HG02642 (cell line): ENCODE results near the gene AHNAK.
"Not testable (repeated sequence)": the region's sequence is repeated elsewhere in the genome, so short reads cannot be mapped to it uniquely, and the experiment has no call there.

ENCODE experiments used
- ATAC-seq: cut with Tn5 transposase; IDR thresholded peaks from one replicate; pipeline ENCODE4 v1.9.1; 2021; ENCODE audit warnings: mild to moderate bottlenecking; ENCODE audit not compliant: unreplicated experiment, poor library complexity

Gene AHNAK, protein sequence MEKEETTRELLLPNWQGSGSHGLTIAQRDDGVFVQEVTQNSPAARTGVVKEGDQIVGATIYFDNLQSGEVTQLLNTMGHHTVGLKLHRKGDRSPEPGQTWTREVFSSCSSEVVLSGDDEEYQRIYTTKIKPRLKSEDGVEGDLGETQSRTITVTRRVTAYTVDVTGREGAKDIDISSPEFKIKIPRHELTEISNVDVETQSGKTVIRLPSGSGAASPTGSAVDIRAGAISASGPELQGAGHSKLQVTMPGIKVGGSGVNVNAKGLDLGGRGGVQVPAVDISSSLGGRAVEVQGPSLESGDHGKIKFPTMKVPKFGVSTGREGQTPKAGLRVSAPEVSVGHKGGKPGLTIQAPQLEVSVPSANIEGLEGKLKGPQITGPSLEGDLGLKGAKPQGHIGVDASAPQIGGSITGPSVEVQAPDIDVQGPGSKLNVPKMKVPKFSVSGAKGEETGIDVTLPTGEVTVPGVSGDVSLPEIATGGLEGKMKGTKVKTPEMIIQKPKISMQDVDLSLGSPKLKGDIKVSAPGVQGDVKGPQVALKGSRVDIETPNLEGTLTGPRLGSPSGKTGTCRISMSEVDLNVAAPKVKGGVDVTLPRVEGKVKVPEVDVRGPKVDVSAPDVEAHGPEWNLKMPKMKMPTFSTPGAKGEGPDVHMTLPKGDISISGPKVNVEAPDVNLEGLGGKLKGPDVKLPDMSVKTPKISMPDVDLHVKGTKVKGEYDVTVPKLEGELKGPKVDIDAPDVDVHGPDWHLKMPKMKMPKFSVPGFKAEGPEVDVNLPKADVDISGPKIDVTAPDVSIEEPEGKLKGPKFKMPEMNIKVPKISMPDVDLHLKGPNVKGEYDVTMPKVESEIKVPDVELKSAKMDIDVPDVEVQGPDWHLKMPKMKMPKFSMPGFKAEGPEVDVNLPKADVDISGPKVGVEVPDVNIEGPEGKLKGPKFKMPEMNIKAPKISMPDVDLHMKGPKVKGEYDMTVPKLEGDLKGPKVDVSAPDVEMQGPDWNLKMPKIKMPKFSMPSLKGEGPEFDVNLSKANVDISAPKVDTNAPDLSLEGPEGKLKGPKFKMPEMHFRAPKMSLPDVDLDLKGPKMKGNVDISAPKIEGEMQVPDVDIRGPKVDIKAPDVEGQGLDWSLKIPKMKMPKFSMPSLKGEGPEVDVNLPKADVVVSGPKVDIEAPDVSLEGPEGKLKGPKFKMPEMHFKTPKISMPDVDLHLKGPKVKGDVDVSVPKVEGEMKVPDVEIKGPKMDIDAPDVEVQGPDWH (N-terminal part only)

DNA sequence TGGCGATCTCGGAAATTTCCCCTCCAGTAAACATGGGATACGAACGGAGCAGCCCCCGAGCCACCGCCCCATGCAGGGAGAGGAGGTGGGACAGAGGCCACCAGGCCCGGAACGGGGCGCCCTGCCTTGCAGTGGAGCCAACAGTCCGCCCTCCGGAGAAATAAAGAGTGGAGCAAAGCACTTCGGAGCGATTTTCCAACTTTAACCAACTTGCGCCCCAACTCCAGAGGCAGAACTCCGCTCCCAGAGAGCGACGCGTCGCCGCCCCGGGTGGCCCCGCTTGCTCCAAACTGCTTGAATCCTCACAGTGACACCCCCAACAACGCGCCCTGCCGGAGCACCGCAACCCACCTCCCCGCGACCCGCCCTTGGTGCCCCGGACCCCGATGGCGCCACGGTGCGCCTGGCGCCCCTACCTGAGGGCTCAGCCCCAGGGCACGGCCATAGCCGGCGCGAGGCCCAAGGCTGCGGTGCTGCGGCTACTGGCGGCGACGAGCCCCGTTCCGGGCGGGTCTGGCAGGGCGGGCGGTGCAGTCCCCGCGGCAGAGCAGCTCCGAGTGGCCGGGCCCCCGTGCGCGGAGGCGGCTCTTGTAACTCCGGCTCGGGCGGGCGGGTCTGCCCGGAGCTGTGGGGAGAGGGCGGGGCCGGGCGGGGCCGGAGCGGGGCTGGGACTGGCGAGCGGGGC, at the start of gene AHNAK:
TSS of gene AHNAK (minus strand) at position 563 of the 685 bp plus-strand sequence. CDS start 10,708 bp downstream, outside the sequence.
- no peak for ATAC-seq

DNA sequence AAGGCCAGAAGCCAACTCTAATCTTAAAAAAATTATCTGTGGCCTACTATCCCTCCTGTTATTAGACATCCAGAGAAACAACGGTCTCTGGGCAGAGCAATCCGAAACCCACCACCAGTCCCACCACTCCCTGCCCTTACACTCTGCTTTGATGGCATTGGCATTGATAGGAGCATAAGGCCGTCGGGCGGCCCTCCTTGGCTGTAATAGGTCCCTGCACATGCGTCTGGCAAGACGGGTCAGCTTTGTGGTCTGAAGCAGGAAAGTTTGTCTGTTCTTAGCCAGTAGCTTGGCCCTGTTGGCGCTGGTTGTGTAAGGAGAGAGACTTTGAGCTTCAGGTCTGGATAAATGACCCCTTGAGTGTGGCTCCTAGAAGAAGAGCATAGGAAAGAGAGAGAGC, 48.5 kb upstream of the AHNAK start:
- ATAC-seq: no peak

DNA sequence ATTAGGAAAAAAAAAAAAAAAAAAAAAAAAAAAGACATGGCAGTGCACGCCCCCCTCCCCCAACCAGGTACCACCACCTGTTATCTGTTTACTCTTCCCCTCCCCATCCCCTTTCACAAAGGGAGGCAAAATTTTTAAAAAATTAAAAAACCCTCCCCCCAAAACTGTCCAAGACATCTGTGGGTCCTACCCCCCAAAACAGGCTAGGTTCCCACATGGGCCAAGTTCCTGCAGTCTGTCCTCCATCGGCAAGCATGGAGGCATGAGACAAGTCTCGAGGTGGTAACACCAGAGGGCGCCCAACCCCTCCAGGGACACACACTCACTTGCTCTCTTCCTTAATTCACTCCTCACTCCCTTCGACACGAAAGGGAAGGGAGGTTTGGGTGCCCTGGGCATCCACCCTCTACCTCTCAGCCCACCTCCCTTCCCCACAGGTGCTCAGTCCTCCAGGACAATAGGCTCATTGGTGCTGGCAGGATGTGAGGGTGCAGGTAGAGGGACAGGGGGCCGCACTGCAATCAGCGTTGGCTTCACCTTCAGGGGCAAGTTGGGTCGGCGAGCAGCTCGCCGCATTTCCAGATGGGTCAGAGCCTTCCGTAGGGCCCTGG, 46.9 kb upstream of the AHNAK start:
- no peak for ATAC-seq

DNA sequence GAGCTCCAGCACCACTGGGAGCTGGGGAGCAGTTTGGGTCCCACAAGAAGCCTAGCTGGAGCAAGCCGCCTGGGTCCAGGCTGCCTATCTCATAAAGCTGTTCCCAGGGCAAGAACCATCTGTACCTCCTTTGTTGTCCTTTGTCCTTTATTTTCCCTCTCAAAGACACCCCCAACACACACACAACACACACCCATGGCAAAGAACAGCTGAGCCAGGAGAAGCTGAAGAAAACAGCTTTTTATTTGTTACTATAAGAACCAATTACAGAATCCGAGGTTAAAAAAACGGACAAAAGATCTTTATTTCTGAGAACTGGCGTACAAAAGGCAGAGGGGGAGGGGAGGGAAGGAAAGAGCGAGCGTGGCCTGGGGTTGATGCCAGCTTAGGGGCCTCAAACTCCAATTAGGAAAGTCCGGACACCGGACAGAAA, 46.4 kb upstream of the AHNAK start:
- no peak for ATAC-seq

DNA sequence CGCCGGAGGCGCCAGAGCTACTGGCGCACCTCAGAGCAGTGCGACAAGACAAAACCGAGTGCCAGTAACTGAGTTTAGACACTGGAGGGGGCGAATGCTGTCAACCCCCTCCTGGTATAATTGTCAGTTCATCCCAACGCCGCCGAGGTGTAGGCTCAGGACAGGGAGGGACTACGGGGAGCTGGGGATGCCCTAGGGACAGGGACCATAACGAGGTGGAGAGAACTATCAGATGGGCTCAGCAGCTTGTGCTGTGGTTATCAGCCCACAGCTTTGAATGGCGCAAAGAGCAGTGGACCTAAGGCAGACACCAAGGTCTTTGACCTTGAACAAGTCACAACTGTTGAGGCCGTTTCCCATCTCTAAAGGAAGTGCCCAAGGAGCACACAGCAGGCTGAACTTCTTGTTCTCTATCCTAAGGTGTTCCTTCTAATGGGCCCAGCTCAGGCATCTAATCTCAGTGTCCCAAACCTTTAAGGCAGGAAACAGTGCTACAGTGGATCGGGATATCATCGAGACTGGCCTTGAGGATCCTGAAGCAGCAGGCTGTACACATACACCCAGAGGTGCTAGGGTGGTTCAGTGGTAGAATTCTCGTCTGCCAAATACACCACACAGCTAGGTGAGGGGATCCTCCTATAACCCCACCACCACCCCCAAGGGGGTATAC, 45.7 kb upstream of the AHNAK start:
- ATAC-seq: peak; percentile 2

DNA sequence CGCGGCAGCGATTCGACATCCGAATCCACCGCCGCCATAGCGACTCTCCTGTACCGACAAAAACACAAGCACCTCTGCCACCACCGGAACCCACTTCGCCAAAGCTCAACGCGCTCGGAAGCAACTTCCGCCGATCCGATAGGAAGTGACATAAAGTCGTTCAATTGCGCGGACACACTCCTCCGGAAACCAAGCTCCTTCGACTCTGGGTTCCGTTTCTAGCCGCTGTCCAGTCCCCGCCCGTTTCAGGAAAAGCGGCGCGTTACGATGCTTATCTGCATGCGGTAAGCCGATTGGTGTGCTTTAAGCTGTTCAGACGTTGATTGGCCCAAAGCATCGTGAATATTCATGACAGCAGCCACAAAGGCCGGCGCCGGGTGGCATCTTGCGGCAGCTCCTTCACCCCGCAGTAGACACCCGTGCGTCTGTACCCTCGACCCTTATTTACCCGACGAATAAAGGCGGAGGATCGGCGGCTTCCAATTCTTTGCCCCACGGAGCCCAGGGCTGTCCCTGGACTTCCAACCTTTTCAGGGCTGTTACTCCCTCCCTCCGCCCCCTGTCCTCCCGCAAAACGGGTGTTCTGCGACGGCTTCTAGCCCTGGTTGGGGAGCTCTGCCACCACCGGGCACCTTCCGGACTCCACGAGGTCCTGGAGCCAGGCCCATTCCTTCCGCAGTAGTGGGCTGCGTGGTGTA, 45.0 kb upstream of the AHNAK start, which contains the start of gene TUT1:
TSS of gene TUT1 (minus strand) at position 76 of the 698 bp plus-strand sequence. CDS start at position 38, 38 bp downstream.
- ATAC-seq: peak; percentile 89

DNA sequence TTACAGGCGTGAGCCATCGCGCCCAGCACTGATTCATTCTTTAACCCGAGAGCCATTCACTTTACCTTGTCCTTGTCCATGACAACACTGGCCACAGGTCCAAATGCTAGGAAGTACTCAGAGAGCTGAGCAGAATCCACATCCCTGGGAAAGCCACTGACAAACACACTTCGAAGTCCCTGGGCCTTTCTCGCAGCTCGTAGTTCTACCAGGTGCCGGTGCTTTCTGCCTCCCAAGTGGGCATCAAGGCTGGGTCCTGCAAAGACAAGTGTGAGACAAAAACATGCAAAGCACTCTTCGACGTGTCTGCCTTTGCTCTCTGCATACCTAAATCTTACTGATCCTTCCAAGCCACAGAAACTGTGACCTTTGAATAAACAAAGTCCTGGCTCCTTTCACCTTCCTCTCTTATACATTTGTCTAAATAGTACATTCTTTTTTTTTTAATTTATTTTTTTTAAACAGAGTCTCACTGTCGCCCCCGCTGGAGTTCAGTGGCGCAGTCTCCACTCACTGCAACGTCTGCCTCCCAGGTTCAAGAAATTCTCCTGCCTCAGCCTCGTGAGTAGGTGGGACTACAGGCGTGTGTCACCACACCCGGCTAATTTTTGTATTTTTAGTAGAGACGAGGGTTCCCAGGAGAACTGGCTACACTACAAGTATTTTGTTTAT, 42.5 kb upstream of the AHNAK start:
- no peak for ATAC-seq

DNA sequence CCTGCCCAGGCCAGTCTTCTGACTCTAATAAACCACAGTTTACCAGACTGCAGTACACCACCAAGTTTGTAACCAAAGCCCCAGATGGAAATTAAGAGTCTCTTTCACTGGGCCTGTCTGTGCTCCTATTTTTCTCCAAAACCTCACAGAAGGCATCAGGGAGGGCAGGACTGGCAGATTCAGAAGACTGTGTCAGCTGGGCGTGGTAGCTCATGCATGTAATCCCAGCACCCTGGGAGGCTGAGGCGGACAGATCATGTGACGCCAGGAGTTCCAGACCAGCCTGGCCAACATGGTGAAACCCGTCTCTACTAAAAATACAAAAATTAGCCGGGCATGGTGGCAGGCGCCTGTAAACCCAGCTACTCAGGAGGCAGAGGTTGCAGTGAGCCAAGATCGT, 38.8 kb upstream of the AHNAK start:
- not testable (repeated sequence) for ATAC-seq

DNA sequence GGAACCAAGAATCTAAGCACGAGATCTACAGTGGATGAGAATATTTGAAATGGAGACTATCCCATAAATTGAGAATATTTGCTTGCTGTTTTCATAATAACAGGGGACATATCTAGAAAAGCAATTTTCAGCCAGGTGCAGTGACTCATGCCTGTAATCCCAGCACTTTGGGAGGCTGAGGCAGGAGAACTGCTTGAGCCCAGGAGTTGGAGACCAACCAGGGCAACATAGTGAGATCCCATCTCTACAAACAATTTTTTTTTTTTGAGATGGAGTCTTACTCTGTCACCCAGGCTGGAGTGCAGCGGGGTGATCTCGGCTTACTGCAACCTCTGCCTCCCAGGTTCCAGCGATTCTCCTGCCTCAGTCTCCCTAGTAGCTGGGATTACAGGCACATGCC, 35.1 kb upstream of the AHNAK start:
- not testable (repeated sequence) for ATAC-seq

DNA sequence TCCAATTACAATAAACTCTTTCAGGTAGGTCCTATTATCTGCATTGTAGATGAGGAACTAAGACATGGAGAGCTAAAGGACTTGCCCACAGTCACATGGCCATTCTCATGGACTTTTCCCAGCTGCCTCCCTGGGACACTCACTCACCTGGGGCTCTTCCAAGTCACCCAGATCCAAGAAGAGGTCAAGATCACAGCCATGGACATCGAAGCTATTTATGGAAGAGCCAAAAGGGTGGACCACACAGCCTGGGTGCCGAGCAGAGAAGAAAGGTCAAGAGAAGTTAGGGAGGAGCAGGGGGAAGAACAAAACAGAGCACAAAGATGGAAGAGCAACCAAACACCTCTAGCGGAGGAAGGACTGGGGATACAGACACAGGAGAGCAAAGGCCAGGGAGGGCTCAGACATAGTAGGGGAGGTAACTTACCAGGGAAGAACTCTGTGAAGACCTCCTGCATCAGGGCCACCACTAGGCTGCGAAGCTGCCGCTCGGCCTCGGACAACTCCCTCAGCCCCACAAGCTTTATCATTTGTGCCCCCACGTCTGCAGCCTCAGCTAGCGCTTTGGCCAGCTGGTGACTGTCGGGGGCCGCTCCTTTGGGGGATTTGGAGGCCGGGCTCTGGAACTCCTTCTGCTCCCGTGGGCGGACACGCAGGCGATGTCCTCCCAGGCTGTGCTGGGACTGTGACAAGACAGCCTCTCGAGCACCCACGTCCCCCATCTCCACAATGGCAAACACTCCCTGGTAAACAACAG, 34.5 kb upstream of the AHNAK start:
- no peak for ATAC-seq

DNA sequence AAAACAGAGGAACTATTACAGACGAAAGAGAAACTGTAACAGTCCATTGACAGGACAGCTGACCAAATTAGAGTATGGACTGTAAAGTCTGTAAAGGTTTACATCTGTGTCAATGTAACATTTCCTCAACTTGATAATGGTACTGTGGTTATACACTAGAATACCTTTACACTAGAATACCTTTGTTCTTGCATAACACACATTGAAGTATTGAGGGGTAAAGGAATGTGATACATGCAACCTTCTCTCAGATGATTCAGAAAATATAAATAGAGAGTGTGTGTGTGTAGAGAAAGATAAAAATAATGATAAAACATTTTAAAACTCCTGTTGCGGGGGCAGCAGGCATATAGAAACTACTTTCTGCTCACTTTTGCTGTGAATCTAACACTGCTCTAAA, 32.6 kb upstream of the AHNAK start:
- ATAC-seq: no peak

DNA sequence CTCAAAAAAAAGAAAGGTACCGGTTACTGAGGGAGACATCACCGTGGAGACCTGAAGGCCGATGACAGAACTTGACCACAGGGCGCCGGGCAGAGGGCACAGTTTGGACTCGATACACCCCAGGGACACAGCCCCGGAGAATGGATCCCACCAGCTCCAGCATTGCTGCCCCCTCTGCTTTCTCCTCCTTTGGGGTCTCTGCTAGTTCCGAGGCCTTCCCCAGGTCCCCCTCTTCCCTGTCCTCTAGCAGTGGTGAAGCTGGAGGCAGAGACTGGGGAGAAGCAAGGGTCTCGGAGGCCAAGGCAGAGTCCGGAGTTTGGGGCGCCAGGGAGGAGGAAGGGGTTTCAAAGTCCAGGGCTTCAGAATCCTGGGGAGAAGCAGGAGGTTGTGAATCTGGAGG, 31.9 kb upstream of the AHNAK start:
- no peak for ATAC-seq

DNA sequence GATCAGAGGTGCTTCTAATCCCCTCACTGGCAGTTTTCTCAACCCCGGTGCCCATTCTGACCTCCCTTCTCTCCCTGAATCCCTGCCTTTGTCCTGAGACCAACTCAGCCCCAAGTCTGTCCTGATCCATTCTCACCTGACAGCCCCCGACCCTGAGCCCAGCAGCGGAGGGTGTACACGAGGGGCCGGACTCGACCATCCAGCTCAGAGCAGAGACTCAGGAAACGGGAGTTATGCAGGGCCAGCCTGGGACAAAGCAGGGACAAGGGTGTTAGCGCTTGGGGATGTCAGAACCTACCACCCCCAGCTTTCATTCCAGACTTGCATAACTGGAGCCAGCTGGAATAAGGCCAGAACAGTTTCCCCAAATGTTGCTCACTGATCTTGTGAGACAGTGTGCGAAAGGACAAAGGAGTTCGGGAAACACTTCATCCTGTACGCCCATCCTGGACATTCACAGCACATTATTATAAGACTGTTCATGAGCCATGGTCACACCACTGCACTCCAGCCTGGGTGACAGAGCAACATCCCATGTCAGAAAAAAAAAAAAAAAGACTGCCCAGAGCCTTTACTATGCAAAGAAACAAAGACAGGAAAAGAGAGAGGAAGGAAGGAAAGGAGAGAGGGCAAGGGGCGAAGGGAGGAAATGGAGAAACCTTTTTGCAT, 30.6 kb upstream of the AHNAK start:
- no peak for ATAC-seq

DNA sequence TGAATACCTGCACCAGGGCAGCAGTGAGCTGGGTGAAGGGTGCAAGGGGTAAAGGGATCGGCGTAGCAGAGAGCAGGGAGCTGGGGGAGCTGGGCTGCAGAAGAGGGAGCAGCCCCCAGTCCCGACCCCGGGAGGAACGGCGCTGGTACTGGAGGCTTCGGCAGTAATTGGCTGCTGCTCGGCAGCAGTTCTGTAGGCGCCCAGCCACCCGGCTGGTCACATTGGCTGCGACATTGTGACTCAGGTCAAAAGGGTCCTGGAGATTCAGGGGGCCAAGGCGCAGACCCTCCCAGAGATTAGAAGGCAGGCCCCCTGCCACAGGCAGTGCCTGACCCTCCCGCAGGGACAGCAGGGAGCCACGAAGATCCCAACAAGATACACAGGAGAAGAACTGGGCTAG, 29.2 kb upstream of the AHNAK start:
- ATAC-seq: no peak

DNA sequence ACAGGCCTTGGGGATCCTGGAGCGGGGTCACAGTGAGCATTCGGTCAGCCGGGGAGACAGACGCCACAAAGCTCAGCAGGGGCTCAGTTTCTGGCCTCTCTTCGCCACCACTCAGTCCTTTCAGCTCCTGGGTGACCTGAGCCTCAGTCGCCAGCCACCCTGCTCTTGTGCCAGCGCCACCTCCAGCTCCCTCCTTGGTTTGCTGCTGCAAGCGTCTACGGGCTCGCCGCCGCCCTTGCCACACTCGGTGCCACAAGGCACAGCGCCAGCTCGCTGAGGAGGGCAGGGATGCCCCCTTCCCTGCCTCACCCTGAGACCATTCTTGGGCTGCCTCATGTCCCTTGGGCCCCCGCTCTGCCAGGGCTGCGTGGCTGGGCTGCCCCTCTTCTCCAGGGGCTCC, 28.6 kb upstream of the AHNAK start:
- no peak for ATAC-seq

DNA sequence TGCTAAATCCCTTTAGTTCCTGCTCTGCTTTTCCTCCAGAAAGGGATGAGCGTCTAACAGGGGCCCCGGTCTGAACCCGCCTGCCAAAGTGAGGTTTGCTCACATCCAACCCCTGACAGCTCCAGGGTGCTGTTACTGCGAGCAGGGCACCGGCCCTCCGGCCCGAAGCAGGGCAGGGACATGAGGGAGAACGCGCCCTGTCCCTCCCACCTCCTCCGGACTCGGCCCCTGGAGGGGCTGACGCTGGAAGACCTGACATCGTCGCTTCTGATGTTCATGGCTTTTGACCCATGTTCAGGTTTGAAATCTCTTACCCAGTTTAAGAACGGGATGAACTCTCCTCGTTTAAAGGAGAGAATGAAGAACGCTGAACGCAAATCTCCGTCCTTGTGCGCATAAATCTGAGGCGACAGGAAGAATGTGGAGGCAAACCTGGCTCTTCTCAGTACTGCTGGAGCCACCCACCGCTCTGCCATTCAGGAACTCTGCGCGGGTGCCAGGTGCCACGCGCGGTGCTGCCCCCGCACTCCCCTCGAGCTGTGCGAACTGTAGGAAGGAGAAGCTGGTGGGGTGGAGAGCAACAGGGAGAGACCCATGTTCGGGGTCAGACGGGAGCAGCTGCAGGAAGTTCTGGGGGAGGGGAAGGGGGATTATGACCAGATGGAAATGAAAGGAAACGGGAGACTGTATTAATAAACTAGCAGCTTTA, 27.9 kb upstream of the AHNAK start:
- peak; percentile 14 for ATAC-seq
